ENCODE data around the gene ZNF827. TPM values are rescaled to one million over a fixed set of nuclear protein-coding genes. Genes with fewer than 3 reads are reported as not detected.

ZNF827 gene
- total and polyA plus RNA-seq, 9 of the 15 experiments (the other 6 are each of a cell fraction or from before 2014, with no cell fraction given): 0.07 to 0.40 TPM; not detected in 7

- TF ChIP-seq ZNF407 (IDR thresholded peaks at IDR 0.05; ENCODE audit: low read depth) (no peak), BRD9 (IDR thresholded peaks at IDR 0.05; ENCODE audit: low read depth, partially characterized antibody) (no peak), PREB (CRISPR knock-in tag; IDR thresholded peaks at IDR 0.05) (no peak)
Measured at GRCh38 chr4:145760961-145761929, 177.4 kb downstream of the ZNF827 start (continued).

Measured in K562 (cell line).